ENCODE measurements around the gene MFSD12.

The MFSD12 gene

DNA sequence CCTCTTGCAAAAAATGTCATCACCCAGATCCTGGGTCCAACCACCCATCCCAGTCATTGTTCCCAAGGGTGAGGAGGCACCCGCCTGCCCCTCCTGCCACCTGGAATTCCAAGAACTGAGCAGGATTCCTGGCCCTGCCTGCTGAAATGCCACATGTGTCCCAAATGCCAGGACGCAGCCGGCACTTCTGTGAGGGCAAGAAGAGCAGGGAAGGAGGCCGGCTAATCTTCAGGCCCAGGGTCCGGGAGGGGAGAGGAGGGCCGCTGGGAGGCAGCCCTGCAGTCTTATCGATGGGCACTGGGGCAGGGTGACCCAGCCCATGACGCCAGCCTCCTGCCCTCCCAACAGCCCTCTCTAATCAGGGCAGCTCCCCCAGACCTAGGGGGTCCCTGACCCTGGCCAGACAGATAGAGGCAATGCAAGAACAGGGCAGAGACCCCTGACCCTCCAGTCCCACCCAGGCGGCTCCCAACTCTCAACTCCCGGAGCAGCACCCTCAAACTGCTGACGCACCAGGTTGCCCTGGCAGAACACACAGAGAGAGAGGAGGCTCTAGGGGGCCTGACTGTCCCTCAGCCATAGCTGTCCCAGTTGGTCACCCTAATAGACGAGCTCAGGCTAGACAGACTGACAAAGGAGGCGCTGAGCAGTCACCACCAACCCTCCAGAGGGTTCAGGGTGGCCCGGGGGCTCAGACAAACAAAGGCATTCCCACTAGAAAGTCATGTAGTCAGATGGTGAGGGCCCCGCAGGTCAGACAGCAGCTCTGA lies 1.5 kb downstream of the MFSD12 start:
- DNase-seq: no peak

- DNase-seq: peak in 1 of 2 donors; percentile 37
These were observed 2.9 kb downstream of the MFSD12 start for GRCh38 chr19:3554254-3555083.

DNA sequence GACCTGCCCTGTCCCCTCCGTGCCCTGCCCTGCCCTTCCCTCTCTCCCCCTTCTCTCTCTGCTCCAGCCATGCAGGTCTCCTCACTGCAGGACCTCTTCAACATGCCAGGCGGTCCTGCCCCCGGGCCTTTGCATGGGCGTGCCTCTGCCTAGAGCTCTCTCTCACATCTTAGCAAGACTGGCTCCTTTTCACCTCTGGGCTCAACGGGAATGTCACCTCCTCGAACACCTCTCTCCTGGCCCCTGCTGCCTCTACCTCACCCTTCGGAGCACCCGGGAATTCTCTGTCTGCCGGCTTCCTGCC lies 5.6 kb downstream of the MFSD12 start:
- DNase-seq: no peak

DNA sequence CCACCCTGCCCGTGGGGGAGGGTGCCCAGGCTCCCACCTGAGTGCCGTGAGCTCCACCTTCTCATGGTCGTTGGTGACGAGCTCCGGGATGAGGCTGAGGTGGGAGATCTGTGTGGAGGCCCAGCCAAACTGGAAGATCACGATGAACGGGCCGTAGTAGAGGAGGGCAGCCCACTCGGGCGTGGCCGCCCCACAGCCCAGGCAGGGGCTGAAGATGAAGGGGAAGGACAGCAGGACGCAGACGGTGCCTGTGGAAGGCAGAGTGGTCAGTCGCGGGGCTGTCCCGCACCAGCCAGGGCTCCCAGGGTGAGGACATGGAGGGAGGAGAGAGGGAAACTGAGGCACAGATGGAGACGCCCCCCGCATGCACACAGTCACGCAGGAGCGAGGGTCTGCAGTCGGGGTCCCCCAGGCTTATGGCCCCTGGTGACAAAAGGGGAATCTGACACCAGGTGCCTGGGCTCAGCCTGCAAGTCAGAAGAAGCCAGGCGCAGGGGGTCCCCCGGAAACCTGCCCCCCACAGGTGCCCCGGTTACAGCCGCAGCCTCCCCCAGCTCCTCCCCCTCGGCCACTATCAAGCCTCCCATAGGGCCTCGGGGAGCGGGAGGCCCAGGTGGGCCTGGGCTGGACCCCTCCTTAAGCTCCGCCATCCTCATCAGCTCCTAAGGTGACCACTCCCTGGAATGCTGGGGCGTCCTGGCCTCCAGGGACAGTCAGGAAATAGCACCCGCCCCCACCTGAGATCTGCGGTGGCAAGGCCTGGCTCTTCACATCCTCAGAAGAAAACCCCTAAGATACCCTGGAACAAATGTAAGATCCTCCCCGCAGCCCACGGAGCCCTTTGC lies 6.2 kb downstream of the MFSD12 start:
- DNase-seq: no peak

GRCh38 chr19:3549816-3550215 lies 7.6 kb downstream of the MFSD12 start:
- no peak for DNase-seq

GRCh38 chr19:3548606-3549005 lies 8.8 kb downstream of the MFSD12 start:
- no peak for DNase-seq

DNA sequence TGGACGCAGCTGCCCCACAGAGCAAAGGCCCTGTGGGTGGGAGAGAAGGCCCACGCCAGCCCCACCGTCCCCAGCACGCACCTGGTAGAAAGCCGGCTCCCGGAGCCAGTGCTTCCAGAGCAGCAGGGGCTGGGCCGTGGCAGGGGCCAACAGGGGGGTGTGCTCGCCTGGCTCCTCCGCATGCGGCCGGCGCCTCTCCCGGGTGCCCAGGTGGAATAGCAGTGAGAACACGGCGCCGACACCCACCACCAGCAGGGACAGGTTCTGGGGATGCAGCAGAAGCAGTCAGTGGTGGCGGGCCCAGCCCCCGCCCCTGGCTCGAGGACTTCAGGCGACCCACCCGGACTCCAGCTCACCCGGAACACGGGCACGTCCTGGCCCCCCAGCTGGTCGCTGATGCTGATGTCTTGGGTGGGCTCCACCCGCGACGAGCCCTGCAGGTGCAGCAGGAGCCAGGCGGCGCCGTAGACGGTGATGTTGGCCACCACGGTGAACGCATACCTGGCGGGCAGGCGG lies 9.6 kb downstream of the MFSD12 start:
- no peak for DNase-seq

DNA sequence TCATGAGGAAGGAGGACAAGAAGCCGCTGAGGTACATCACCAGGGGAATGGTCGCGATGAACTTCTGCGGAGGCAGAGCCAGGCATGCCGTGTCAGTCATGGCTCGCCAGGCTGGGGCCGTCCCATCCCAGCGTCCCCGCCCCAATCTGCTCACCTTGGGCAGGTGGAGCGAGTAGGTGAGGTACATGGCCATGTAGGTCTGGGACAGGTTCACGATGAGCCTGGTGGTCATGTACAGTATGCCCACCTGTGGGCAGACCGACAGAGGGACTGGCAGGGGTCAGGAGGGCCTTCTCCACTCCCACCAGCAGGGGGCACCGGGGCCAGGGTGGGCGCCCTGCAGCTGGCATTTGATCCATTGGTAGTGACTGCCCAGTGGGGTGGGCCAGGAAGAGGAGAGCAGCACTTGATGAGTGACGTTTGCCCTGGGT lies 10.1 kb downstream of the MFSD12 start:
- peak; percentile 49 for DNase-seq

DNA sequence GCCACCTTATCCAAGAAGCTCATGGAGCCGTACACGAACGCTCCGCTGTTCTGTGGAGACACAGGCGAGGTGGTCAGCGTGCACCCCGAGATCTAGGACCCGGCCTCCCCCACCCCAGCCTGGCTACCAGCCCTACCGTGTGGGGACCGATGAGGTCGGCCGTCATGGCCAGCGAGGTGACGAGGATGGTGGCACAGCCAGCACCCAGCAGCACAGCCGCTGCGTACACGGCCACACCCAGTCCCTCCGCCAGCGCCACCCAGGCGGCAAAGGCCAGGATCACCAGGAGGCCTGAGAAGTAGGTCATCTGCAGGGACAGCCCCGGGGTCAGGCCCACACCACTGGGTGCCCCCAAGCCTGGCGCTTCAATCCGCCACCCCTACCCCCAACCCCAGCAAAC lies 11.3 kb downstream of the MFSD12 start:
- no peak for DNase-seq

DNA sequence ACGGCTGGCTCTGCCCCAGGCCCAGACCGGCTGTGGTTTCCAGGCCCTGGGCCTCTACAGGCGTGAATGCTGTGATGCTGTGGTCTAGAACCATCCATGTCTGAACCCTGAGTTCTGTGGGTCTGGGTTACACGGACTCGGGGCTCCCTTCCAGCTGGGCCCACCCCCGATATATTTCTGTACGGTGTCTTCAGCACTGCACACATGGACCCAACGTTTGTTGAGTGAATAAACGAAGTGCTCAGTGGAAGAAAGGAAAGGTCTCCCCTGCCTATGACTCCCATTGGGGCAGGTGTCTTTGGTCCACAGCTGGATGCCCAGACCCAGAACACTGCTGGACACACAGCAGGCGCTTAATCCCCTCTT lies 11.7 kb downstream of the MFSD12 start:
- DNase-seq: no peak

DNA sequence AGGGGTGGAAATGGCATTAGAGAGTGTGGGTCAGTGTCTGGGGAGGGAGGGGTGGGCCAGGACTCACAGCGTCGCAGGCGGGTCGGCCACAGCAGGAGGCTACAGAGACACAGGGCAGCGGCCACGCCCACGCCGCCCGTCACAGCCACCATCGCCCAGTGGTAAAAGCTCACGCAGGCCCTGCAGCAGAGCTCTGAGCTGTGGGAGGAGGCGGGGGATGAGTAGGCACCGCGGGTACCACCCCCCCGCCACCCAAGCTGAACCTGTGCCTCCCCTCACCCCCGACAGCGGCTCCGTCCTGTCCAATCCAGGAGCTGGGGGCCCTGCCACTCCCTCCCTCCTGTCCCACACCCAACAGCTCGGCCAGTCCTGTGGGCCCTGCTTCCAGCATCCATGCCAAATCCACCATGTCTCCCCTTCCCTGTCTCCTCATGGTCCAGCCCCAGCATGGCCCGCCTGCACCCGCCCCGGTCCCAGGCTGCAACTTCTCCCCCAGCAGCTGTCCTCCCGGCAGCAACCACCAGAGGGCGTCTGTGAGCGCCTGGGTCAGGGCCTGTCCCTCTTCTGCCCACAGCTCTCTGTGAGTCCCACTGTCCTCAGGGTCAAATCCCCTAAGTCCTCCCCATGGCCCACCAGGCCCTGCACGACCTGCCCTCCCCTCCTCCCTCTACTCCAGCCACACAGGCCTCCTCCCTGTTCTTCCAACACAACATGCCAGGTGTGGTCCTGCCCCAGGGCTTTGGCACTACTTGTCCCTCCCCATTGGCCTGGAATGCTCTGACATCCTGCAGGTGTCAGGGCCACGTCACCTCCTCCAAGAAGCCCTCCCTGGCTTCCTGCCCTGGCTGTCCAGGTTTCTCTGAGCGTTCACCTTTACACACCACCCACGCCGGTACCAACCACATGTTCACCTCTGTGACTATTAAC lies 12.4 kb downstream of the MFSD12 start:
- DNase-seq: peak; percentile 87 to 88

DNA sequence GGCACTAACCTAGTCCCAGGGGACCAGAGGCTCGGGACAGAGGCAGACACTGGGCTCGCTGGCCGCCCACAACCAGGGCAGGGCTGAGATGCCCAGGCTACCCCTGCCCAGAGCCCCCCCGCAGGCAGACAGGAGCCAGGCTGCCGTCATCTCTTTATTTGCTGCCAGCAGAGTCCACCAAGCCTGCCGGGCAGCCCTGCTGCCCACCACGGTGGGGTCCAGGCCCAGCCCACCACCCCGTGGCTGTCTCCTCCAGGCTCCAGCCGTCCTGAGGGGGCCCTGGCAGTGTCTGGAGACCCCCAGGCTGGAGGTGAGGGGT lies 13.4 kb downstream of the MFSD12 start:
- DNase-seq: no peak

- DNase-seq: no peak
These were observed 14.0 kb downstream of the MFSD12 start for GRCh38 chr19:3543150-3544057.

DNA sequence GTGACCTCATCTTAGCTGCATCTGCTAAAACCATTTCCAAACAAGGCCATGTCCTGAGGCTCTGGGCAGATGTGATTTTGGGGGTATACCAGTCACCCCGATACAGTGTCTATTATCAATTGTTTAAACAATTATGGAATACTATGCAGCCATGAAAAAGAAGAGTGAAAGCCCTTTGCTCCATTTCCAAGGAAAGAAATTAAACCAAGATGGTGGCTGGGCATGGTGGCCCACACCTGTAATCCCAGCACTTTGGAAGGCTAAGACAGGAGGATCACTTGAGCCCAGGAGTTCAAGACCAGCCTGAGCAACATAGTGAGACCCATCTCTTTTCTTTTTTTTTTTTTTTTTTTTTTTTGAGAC lies 17.6 kb downstream of the MFSD12 start:
- no peak for DNase-seq

- DNase-seq: no peak
These were observed 18.2 kb downstream of the MFSD12 start, which contains the start of gene TEKTIP1 for GRCh38 chr19:3538965-3539755. Gene TEKTIP1, plus strand, starts transcription at chr19:3539174. Its CDS starts 4 bp downstream, at chr19:3539178.

DNA sequence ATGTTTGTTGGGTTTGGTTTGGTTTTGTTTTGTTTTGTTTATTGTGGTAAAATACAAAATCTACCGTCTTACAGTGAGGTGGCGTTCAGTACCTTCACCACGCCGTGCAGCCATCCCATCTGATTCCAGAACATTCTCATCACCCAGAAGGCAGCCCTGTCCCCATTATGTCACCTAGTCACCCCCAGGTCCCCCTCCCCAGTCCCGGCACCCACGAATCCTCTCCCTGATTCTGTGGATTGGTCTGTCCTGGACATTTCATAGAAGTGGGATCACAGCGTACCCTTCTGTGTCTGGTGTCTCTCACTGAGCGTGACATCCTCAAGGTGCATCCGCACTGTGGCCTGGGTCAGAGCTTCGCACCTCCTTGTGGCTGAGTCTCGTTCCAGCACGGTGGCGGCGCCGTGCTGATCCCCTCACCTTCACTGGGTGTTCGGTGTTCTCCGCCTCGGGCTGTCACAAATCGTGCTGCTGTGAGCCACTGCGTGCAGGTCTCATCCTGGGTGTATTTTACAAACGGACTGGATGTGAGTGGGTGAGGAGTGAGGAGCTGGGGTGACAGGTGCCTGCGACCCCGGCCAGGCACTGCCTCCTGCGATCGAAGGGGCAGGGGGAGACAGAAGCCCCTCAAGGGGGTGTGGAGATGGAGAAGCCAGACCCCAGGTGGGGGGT lies 19.0 kb downstream of the MFSD12 start:
- DNase-seq: no peak

DNA sequence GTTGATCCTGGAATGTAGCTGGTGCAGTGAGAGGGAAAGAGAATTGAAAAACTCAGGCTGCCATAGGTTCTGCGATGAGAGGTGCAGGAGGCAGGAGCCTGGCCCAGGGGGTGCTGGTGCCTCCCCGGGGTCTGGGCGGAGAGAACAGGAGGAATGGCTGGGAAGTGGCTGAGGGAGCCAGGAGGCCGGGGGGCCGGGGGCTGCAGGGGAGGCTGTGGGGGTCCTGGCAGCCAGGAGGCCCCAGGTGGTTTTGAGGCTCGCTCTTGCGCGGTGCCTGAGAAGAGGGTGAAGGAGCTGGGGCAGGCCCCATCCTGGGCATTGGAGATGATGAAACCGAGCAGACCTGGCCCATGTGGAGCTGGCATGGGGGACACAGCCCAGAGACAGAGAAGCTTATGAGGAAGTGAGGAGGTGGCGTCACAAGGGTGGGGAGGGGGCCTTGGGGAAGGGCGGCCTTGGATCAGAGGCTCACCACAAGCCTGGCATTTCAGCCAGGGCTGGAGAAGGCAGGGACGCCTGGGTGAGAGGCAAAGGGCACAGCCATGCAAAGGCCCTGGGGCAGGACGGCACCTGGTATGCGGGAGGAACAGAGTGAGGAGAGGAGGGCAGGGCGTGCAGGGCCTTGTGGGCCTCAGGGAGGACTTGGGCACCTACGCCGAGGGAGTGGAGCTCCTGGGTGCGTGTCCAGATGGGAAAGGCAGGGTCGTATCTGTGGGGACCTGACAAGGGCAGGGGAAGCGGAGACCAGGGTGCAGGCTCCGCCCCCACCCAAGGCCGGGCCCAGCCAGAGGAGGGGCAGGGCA lies 19.7 kb downstream of the MFSD12 start:
- DNase-seq: no peak

DNA sequence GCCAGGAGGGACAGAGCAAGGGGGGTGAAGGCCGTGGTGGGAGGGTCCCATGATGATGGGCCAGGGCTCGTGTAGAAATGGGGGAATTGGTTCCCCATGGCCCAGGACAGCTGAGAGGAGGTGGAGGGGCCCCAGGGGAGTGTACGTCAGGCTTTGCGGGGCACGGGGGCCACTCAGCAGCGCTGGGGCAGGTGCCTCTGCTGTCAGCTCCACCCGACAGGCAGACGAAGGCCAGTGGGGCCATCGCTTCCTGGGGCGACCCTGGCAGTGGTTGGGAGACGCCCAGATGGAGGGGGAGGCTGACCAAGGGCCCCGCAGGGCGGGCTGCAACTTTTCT lies 20.3 kb downstream of the MFSD12 start:
- DNase-seq: no peak
